ENCODE measurements around the gene SHE.

The SHE gene

DNA sequence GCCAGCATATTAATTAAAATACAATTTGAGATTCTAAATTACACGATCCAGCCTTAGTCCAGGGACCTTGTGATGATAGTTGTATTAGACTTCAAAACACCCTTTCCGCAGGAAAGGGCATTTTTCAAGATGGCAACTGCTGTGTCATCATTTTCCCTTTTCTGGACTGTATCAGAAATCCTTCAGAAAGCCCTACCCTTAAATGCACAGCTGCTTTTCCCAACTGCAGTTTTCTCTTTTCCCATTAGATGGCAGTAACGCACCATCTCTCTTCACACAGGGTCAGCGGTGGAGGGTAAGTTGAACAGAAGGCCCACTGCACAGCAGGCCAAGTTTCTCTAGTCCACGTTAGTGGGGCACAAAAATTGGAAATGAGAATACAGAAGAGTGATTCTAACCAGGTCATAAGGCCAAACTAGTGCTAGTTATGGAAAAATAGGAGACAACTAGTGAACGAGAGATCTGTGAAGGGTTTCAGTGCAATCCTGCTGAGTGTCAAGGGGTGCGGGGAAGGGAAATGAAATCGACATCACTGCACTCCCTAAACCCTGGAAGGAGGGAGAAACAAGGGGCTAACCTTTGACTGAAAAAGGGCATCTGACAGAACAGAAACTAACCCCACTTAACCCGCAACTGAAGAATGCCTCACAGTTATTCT, 22.3 kb downstream of the SHE start:
- DNase-seq (ENCODE audit: low spot score) = peak; percentile 87

DNA sequence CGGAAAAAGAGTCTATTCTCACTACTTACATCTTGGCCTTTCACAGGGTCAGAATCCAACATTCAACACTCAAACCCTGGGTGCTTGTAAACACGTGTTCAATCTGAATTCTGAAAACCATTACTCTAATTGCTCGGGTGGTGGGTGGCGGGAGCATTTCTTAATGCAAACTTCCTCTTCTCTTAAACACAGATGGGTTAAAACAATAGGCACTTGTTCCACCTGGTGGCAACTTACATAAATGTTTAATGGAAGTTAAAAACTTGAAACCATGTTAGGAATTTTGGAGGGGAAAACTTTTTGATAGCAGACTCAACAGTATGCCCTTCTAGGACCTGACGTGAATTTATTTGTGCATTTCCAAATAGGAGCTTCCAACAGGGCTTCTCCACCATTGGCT, 23.6 kb downstream of the SHE start:
- DNase-seq (ENCODE audit: low spot score) = no peak

DNA sequence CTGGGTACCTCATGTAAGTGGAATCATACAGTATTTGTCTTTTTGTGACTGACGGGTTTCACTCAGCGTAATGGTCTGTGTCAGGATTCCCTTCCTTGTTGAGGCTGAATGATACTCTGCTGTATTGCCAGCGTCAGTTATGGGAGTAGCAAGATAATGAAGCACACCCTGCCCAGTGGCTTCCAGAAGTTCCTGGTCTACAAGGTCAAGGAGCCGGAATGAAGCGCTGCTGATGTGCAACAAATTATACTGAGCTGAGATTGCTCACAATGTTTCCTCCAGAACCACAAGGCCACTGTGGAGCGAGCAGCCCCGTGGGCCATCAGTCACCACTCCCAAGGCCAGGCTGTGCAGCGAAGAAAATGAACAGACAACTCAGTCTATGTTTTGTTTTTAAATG, 24.2 kb downstream of the SHE start:
- no peak for DNase-seq (ENCODE audit: low spot score)

GRCh38 chr1:154476791-154477190, 25.4 kb downstream of the SHE start:
- no peak for DNase-seq (ENCODE audit: low spot score)

- DNase-seq (ENCODE audit: low spot score) = peak; percentile 77
Measured at GRCh38 chr1:154474802-154475201, 27.4 kb downstream of the SHE start.

DNA sequence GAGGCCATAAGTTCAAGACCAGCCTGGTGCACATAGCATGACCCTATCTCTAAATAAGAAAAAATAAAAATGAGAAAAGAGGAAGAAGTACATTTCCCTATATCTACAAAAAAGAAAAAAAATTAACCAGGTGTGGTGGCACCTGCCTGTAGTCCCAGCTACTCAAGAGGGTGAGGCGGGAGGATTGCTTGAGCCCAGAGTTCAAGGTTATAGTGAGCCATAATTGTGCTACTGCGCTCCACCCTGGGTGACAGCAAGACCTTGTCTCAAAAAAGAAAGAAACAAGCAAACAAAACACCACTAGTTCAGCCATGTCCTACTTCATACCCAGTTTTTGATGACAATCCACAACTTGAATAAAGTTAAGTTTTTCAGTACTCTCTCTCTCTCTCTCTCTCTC, 30.9 kb downstream of the SHE start:
- DNase-seq (ENCODE audit: low spot score) = no peak

GRCh38 chr1:154469844-154470560, 32.2 kb downstream of the SHE start:
- no peak for DNase-seq (ENCODE audit: low spot score)

DNA sequence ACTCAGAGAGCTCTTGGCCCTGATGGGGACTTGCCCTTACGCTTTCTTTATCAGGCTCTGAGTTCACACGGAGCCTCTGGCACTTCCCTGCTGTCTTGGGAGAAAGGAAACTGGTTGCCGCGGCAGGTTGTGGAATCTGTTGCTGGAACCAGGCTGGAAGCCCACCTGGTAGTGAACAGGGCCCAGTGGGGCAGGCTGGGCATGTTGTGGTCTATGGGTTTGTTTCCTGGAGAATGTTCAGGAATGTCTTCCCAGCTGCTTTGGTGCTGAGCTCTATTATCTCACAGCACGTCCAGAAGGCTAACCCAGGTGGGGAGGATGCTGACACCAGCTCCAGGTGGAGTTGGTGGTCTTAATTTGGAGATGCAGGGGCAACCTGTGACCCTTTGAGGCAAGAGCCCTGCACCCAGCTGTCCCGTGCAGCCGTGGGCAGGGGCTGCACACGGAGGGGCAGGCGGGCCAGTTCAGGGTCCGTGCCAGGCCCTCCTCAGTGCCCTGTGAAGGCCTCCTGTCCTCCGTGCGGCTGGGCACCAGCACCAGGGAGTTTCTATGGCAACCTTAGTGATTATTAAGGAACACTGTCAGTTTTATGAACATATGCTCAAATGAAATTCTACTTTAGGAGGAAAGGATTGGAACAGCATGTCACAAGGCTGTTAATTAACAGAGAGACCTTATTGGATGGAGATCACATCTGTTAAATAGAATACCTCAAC, 33.5 kb downstream of the SHE start:
- DNase-seq (ENCODE audit: low spot score) = no peak

GRCh38 chr1:154467434-154468102, 34.6 kb downstream of the SHE start:
- DNase-seq (ENCODE audit: low spot score) = no peak

DNA sequence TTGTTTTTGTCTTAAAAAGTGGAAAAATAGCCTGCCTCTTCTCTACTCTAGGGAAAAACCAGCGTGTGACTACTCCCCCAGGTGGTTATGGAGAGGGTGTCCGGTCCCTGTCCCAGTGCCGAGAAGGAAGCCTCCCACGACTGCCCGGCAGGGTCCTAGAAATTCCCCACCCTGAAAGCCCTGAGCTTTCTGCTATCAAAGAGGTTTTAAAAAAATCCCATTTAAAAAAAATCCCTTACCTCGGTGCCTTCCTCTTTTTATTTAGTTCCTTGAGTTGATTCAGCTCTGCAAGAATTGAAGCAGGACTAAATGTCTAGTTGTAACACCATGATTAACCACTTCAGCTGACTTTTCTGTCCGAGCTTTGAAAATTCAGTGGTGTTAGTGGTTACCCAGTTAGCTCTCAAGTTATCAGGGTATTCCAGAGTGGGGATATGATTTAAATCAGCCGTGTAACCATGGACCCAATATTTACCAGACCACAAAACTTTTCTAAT, 35.2 kb downstream of the SHE start:
- DNase-seq (ENCODE audit: low spot score) = no peak

DNA sequence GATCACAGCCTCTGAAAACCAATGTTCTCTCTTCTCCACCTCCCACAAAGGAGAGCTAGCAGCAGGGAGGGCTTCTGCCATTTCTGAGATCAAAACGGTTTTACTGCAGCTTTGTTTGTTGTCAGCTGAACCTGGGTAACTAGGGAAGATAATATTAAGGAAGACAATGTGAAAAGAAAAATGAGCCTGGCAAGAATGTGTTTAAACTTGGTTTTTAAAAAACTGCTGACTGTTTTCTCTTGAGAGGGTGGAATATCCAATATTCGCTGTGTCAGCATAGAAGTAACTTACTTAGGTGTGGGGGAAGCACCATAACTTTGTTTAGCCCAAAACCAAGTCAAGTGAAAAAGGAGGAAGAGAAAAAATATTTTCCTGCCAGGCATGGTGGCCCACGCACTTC, 36.0 kb downstream of the SHE start:
- DNase-seq (ENCODE audit: low spot score) = no peak

DNA sequence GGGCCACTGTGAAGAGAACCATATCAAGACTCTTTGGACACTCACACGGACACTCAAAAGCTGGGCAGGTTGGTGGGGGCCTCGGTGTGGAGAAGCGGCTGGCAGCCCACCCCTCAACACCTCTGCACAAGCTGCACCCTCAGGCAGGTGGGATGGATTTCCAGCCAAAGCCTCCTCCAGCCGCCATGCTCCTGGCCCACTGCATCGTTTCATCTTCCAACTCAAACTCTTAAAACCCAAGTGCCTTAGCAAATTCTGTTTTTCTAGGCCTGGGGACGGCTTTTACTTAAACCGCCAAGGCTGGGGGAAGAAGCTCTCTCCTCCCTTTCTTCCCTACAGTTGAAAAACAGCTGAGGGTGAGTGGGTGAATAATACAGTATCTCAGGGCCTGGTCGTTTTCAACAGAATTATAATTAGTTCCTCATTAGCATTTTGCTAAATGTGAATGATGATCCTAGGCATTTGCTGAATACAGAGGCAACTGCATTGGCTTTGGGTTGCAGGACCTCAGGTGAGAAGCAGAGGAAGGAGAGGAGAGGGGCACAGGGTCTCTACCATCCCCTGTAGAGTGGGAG, 36.5 kb downstream of the SHE start:
- no peak for DNase-seq (ENCODE audit: low spot score)

DNA sequence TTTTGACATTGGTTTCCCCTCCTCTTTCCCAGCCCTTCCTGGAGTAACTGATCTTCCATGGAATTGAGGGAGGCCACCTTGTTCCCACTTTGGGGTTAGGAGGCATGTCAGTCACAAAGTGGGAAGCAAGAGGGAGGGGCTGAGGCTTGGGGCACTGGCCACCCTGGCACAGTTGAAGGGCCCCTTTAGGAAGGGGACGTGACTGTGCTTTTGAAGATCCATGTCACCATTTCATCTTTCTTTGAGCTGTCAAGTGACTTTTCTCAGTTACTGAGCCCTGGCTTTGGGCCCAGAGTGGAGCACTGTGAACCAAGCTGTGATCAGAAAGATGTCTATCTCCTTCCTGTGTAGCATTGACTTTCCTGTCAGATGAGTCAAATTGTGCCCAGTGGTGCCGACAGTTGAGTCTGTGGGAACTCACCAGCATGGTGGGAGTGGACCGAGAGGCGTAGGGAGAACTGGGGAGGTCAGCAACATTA, 38.7 kb downstream of the SHE start:
- DNase-seq (ENCODE audit: low spot score) = no peak

DNA sequence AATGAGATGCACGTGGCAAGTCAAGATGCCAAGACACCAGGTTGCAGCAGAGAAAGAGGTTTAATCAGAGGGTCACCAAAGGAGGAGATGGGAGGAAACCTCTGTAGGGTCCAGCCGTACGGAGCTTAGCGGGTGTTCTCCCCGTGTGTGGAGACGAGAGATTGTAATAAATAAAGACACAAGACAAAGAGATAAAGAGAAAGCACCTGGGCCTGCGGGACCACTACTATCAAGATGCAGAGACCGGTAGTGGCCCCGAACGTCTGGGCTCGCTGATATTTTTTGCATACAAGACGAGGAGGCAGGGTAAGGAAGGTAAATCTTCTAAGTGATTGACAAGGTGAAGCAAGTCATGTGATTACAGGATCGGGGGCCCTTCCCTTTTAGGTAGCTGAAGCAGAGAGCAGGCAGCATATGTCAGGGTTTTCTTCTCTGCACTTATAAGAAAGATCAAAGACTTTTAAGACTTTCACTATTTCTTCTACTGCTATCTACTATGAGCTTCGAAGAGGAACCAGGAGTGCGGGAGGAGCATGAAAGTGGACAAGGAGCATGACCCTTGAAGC, 41.4 kb downstream of the SHE start:
- no peak for DNase-seq (ENCODE audit: low spot score)

GRCh38 chr1:154459080-154459479, 43.1 kb downstream of the SHE start:
- DNase-seq (ENCODE audit: low spot score) = no peak

DNA sequence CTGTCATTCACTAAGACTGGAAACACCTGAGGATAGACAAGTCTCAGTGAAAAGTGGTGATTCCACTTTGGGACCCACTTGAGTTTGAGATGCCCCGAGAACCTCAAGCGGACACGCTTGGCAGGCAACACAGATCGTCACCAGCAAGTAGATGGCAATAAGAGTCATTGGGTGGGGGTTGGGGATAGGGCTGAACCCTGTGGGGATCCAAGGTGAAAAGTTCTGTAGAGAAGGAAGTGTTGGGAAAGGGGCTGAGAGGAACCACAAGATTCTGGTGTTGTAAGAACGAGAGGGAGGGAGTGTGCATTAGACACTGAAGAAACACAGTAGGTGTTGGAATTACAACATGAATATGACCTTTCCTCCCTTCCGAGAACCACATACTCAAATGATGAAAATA, 45.6 kb downstream of the SHE start:
- DNase-seq (ENCODE audit: low spot score) = no peak

- DNase-seq (ENCODE audit: low spot score) = no peak
Measured at GRCh38 chr1:154454386-154455120, 47.7 kb downstream of the SHE start.

DNA sequence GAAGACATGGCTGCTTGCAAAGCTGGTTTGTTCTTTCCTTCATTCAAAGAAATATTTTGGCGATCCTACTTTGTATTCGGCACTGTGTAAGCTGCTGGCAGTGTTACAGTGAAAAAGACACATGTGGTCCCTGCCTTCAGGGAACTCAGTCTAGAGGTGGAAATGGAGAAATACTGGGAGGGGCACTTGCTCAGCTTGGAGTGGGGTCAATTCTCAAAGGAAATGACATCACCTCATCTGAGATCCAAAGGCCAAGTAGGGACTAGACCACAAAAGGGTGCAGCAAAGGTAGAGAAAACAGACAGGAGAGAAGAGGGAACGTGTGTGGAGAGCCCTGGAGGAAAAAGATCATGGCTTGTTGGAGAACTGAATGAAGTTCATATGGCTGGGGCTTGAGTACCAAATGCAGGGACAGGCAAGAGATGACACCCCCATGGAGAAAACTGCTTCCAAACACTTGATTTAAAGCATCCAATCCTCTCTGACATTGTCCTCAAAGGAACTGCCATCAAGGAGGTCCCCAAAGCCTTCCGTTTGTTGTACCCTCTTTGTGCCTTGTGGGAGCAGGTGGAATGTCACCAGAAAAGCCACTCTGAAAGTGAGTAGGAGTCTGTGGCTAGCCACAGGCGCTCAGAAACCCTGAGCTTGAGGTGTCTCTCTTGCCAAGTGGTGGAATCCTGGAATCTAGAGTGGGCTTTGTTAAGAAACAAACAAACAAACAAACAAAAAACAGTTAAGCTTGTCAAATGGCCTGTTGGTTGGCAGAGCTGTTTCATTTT, 48.4 kb downstream of the SHE start:
- DNase-seq (ENCODE audit: low spot score) = peak; percentile 33

DNA sequence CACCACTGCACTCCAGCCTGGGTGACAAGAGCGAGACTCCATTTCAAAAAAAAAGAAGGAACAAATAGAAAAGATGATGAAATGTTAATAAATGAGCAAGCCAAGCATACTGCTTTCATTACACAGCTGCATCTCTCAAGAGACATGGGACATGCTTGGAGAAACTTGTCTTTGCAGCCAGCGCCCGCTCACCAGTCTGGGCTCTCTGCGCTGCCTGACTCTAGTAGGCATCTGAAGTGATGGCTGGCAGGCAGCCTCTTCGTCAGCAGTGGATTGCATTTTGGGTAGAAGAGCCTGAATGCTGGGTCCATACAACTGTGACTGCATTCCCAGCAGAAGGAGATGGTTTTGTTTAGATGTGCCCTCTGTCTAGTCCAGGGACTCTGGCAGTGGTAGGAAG, 49.1 kb downstream of the SHE start:
- no peak for DNase-seq (ENCODE audit: low spot score)

DNA sequence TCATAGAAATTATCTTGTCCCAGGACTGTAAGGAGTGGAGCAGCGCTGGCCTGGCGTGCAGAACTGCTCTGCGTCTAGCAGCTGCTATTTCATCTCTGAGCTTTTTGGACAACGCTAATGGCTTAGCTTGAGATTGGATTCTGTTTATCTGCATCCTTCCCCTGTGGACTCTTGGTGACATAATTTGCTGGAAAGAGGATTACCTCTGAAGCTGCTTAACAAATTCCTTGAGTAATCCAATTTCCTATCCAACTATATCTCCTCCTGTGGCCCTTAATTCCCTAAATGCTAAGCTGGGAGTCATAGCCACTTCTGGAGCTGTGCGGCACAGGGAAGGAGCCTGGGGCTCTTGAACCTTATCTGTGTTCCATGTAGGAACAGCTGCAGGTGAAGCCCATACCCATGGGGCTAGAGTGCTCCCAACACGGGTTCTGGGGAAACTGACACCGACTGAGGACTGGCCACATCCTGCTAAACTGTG, 53.8 kb downstream of the SHE start:
- no peak for DNase-seq (ENCODE audit: low spot score)
